Muscle of arm (tissue), 14 donors: Measurements from ENCODE around the gene LIMS2. TPM values are rescaled to one million over a fixed set of nuclear protein-coding genes. Genes with fewer than 3 reads are reported as not detected.

Experiments
- DNase-seq: peaks from one replicate; pipeline ENCODE4 v3.0.0-alpha.2; 2013
- long read RNA-seq, 11 donors: transcript quantifications; one replicate each; lab custom pipeline, GENCODE V29; 2026
- polyA plus RNA-seq, 12 donors: library from polyadenylated mRNA; unstranded; fragments of 120-200 nt; gene quantifications; one replicate each; pipeline ENCODE4 v1.2.1, GENCODE V29; 2013; ENCODE audit not compliant: insufficient read length in 12 of 12

The LIMS2 gene, protein sequence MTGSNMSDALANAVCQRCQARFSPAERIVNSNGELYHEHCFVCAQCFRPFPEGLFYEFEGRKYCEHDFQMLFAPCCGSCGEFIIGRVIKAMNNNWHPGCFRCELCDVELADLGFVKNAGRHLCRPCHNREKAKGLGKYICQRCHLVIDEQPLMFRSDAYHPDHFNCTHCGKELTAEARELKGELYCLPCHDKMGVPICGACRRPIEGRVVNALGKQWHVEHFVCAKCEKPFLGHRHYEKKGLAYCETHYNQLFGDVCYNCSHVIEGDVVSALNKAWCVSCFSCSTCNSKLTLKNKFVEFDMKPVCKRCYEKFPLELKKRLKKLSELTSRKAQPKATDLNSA
- polyA plus RNA-seq: 10 to 100 TPM in 11 of 12 donors, not detected in 1; 21.5 to 57.1 (median 33.8) TPM
- long read RNA-seq, donor 1, transcript LIMS2-202 (10 exons, 2,045 nt): major isoform, 11 of 13 reads
- long read RNA-seq, donor 1, partial matches to known transcripts: 0 of 13 reads
- long read RNA-seq, donor 1, other reads (novel, unspliced or antisense): 0 of 13 reads
- long read RNA-seq, donor 2, transcript LIMS2-202 (10 exons, 2,045 nt): major isoform, 9 of 12 reads
- long read RNA-seq, donor 2, partial matches to known transcripts: 0 of 12 reads
- long read RNA-seq, donor 2, other reads (novel, unspliced or antisense): 0 of 12 reads
- long read RNA-seq, donor 3, partial matches to known transcripts: 0 of 4 reads
- long read RNA-seq, donor 3, other reads (novel, unspliced or antisense): 0 of 4 reads
- long read RNA-seq, donor 4, partial matches to known transcripts: 0 of 3 reads
- long read RNA-seq, donor 4, other reads (novel, unspliced or antisense): 0 of 3 reads
- long read RNA-seq, donor 5, transcript LIMS2-202 (10 exons, 2,045 nt): major isoform, 10 of 18 reads
- long read RNA-seq, donor 5, partial matches to known transcripts: 6 of 18 reads
- long read RNA-seq, donor 5, other reads (novel, unspliced or antisense): 0 of 18 reads
- long read RNA-seq, donor 6, partial matches to known transcripts: 0 of 3 reads
- long read RNA-seq, donor 6, other reads (novel, unspliced or antisense): 0 of 3 reads
- long read RNA-seq, donor 7, partial matches to known transcripts: 0 of 3 reads
- long read RNA-seq, donor 7, other reads (novel, unspliced or antisense): 0 of 3 reads
- long read RNA-seq, donor 8, transcript LIMS2-202 (10 exons, 2,045 nt): major isoform, 6 of 8 reads
- long read RNA-seq, donor 8, partial matches to known transcripts: 0 of 8 reads
- long read RNA-seq, donor 8, other reads (novel, unspliced or antisense): 0 of 8 reads
- long read RNA-seq, donor 9, partial matches to known transcripts: 0 of 1 reads
- long read RNA-seq, donor 9, other reads (novel, unspliced or antisense): 0 of 1 reads
- long read RNA-seq, donor 10, transcript LIMS2-202 (10 exons, 2,045 nt): major isoform, 12 of 14 reads
- long read RNA-seq, donor 10, partial matches to known transcripts: 0 of 14 reads
- long read RNA-seq, donor 10, other reads (novel, unspliced or antisense): 0 of 14 reads
- long read RNA-seq, donor 11, transcript LIMS2-202 (10 exons, 2,045 nt): major isoform, 8 of 9 reads
- long read RNA-seq, donor 11, partial matches to known transcripts: 0 of 9 reads
- long read RNA-seq, donor 11, other reads (novel, unspliced or antisense): 0 of 9 reads

DNA sequence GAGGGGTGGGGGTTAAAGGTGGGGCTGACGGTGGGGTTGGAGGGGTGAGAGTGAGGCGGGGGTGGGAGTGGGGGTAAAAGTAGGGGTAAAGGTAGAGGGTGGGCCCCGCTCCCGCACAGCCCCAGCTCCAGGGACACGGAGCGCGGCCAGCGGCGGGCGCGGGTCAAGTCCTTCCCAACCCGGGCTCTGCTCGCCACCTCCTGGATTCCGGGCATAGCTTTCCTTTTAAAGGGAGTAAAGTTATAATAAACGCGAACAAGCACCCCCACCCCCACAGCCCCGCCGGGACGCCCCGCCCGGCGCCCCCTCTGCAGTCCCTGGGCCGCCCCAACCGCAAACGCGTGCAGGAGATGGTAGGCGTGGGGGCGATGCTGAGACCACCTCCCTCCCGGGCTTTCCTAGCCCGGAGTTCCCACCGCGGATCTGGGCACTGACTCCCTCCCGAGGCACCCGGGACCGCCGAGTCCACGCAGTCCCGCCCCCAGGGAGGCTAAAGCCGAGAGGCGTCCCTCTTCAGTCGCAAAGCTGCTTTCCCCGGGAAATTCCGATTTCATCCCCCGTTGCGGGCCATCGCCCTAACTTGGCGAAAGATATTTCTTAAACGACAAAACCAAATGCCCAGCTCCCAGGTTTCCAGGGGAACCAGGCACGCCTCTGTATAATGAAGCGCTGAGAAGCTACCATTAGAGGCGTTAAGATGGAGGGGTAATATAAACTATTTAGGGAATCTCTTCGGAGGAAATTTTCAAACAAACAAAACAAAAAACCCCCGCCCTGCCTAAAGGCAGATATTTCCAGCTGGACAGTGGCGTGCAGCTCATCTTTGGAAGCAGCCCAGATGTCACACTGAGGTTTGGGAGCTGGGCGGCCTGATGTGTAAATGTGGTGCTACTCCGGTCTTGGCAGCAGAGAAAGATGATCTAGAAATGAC, at the start of gene LIMS2:
LIMS2 (minus strand) TSS at position 200 of the 931 bp plus-strand sequence. CDS start 506 bp downstream, outside the sequence.
- no peak for DNase-seq

DNA sequence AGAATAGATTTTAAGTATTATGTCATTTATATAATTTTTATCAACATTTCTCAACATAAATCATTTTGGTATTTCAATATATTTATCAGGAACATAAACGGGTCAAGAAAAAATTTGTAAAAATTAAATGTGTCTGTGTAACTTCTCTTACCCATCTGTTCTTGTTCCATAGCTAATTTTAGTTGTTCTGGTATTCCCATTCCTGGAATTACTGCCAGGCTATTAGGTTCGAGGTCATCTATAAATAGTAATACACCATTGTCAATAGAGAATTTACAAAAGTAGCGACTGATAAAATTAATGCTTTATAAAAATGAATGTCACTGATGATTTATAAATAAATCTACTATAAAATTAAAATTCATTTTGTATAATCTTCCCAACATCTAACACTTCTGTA, 47.5 kb upstream of the LIMS2 start:
- no peak for DNase-seq

DNA sequence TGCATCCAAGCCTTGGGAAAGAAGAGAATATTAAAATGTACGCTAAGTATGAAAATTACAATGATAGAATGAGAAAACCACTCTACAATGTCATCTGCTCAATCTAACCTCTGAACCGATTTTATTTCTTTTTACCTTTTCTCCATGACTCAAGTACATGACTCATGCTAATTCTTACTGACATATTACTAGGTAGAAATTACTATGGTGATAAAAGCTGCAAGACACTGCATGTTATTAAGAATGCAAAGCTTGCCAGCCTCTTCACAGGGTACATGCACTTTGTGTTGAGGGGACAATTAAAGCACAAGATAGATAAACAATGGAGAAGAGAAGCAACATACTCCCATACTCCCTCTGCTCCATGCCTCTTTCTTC, 46.6 kb upstream of the LIMS2 start:
- DNase-seq: no peak

DNA sequence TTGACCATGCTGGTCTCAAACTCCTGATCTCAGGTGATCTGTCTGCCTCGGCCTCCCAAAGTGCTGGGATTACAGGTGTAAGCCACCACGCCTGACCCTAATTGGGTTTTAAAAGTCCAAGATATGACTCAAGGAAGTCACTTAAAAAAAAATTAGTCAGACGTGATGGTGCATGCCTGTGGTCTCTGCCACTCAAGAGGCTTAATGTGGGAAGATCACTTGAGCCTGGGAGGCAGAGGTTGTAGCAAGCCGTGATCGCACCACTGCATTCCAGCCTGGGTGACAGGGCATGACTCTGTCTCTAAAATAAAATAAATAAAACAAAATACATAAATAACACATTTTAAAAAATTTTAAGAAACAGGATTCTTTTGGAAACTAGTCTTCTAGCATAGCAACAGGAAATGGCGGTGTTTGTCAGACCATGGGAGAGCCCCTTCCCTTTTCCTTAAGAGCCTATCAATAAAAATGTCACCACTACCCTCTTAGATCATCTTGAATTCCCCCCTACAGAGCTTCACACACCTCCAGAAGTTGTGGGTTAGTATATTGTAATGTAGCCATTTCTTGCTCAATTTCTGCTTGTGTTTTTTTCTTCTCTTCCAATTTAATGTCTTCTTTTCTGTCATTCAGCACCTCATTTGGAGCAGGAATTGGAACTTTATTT, 46.1 kb upstream of the LIMS2 start:
- no peak for DNase-seq

DNA sequence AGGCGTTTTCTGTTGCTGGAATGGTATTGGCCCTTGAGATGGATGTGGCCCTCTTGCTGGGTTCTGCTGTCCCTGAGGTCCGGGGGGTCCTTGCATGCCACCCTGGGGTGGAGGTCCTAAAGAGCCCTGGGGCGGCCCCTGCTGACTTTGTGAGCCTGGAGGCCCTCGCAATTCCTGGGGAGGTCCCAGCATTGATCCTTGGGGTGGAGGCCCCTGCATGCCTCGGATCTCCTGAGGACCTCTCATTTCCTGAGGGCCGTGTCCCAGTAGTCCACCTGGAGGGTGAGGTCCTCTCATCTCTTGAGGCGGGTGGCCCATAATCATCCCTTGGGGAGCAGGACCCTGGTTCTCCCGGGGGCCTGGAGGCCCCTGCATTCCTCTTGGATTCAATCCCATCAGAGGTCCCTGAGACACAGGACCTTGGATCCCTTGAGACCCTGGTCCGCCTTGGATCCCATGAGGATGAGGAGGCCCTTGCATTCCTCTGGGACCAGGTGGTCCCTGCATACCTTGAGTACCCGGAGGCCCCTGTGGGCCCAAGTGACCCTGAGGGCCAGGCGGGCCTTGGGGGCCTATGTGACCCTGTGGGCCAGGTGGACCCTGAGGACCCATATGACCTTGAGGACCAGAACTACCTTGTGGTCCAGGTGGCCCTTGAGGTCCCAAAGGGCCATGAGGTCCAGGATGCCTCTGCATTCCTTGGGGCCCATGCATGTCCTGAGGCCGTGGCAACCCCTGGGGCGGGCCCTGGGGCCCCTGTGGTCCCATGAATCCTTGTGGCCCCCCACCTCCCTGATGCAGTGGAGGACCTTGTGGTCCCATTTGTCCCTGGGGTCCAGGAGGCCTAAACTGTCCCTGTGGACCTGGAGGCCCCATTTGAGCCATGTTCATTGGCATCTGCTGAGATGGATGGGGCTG, 44.2 kb upstream of the LIMS2 start:
- DNase-seq: no peak

DNA sequence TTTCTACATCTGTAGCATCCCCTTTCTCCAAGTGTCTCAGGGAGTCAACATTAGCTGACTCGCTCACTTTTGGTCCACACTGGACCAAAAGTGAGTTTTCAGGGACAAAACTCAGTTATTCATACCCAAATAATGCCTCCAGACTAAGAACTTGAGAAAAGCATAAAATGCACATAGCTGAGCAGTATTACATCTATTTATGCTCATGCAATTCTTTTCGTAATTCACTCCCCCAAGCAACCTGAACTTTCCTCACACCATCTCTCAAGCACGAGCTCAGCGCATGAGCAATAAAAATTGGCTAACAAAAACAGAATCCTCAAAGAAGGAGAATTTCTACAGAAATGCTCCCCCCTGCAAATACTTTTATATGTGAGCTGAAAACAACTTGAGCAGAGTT, 42.9 kb upstream of the LIMS2 start:
- DNase-seq: no peak

DNA sequence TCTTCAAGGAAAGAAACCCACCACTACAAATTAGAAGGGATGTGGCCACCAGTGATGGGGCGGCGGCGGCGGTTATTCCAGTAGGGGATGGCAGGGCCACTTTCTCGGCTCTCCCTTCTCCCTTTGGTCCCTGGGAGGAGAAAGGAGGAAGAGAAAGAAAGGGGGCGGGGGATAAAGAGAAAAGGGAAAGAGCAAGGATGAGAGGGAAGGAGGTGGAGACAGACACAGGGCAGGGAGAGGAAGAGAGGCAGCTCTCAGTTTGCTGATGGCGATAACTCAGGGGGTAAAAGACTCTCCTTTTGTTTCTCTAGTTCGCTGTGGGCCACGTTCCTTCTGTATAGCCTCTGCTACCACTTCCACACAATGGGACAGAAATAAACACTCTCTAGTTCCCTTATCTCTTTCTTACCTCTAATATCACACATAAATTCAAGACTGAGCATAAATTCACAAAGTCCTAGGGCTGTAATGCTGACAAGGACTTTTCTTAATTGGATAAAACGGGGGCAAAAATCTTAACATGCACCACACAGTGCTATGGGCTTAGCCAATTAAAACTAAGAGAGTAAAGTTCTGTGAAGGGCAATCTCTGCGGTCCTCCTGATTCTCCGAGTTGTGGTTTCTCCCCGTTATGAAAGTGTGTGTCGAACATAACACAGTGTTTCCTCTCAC, 40.6 kb upstream of the LIMS2 start:
- DNase-seq: no peak

DNA sequence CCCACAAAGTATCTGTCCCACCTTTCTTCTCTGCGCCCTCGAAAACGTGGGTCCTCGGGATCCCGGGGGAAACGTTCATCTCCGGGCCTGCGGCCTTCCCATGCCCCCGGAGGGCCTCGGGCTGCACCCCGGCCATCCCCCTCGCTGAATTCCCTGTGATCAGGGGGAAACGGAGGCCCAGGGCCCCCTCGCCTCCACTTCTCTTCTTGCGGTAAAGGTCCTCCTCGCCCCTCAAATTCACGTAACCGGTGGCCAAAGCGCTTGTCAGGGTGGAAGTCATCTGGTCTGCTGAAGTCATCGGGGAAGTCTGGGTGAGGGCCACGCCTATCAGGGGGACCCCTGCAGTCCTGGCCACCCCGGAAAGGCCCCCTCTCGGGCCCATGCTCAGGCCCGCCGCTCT, 38.2 kb upstream of the LIMS2 start:
- DNase-seq: no peak

DNA sequence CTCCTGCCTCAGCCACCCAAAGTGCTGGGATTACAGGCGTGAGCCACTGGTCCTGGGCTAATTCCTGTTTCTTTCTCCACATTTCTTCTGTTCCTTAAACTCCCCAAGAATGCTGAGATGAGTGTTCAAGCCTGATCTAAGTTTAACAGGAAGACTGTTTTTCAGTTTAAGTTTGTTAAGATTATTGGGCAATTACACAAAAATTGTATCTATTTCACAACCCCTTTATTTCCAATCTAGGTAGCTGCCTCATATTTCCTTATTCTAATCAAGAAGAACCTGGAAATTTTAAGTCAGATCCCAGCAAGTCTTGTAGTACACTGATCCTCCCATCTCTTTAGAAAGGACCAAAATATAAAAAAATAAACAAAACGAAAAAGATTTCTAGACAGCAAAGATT, 37.7 kb upstream of the LIMS2 start:
- DNase-seq: no peak

DNA sequence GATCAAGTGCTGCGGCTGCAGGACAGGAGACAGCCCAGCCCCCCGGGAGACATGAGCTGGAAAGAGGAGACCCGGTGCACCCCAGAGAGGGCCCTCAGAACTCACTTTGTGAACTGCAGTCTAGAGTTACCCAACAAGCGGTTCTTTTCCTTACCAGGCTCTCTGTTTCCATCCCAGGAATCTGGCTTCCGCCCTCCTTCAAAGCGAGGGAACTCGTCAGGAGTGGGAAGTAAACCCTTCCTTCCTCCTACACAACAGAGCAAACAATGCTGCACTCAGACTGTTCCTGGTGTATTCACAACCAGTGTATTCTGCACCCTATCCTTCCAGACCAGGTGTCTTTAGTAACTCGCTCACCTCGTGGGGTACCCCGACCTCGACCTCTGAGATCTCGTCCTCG, 34.0 kb upstream of the LIMS2 start:
- DNase-seq: no peak

DNA sequence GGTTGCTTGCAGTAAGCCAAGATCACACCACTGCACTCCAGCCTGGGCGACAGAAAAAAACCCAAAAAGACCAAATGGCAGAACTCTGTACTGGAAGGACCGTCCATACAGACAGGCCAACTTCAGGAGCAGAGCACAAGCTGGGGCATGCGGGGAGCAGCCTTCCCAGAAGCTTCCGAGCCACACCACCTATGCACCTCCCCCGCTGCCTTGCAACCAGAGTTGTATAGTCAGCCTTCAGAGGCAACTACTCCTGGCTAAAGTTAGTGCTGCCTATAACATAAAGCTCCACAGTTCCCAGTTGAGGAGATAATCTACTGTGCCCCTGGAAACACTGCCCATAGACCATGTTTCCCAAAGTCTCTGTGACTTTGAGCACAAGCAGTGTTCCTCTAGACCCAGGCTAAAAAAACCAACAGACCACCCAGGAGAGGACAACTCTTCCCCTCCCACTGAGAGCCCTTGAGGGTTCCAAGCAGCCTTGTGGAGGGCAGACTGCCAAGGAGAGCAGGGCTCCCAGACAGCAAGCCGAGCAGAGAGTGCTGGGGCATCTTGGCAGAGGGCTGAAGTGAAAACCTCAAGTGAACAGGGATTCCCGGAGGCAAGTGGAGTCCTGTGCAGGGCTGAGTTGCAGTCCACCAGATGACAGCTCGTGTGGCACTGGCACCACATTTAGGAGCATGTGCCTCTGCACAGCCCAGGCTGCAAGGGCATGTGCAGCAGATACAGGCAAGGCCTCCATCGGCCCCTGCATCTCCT, 32.7 kb upstream of the LIMS2 start:
- no peak for DNase-seq

DNA sequence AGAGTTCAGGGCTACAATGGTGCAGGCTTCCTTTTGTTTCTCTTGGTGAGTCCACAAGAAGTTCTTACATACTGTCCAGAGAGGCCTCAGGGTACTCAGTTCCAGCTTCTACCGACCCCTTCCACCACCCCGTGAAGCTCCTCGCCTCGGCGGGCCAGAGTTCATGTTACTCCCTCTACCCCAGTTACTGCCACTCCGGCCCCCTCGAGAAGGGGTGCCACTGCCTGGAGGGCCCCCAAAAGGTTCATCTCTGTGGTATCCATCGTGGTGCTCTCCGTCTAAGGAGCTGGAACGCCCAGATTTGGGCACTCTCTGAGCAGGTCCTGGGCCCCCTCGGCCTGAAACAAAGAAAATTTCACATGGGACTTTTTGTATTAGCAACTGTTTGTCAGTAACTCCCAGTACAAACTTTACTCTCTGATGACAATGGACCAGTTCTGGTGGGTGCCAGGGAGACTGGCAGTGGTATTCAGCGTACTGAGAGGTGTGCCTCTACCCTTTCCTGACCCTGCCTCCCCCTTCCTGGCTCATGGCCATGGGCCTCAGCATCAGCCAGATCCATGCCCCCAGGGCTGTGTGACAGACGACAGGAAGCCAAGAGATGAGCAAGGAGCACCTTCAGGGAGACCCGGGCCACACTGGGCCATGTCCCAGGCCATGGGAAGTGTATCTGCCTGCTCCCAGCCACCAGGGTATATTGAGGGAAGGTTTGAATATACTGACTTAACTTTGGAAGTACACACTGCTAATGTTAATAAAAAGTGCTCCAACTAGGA, 31.1 kb upstream of the LIMS2 start:
- DNase-seq: no peak

DNA sequence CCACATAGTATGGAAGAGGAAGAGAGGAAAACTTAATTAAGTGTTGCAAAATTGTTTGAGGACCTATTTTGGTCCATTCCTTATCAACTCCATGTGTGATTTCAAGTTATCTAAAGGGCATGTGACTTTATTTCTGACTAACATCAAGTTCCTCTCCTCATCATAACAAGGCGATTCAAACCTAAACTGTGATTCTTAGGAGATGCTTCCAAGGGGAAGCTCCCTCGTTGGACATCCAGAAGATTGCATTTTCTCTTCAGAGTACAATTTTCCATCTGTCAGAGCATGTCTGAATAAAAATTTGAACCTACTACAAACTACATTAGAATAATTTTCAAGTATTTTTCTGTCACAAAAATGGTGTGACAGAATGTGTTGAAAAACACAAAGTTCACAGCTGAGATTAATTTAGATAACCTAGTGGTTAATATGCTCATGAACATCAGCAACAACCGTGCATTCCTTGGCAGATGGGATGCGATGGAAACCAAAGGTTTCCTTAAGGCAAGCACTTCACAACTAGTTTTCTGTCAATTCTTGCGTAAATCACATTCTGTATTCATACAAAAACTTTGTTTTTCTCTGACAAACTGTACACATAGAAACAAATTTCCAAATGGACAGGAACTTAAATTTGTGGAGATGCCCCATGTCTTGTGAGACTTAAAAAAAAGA, 30.2 kb upstream of the LIMS2 start:
- no peak for DNase-seq

DNA sequence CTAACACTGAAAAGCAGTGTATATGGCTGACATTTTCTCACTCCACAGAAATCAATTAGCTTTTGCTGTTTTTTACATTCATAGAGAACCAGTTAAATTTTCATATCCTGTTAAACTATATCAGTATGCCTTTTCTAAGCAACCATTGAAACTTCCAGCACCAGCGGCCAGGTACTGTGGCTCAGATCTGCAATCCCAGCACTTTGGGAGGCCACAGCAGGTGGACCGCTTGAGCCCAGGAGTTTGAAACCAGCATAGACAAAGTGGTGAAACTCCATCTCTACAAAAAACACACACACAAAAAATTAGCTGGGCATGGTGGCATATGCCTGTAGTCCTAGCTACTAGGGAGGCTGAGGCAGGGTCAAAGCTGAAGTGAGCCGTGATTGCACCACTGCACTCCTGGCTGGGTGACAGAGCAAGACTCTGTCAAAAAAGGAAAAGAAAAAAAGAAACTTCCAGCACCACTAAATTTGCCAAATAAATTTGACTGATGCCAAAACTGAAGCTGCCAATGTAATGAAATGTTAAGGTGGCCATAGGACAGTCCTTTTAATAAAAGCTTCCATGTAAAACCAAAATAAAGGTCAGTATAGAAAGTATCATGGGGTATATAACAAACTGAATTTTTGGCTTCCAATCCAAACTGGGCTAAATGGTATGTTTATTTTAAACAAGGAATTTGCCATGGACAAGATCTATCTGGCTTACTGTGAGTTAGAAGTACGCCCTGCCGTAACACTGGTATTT, 29.5 kb upstream of the LIMS2 start:
- DNase-seq: no peak

DNA sequence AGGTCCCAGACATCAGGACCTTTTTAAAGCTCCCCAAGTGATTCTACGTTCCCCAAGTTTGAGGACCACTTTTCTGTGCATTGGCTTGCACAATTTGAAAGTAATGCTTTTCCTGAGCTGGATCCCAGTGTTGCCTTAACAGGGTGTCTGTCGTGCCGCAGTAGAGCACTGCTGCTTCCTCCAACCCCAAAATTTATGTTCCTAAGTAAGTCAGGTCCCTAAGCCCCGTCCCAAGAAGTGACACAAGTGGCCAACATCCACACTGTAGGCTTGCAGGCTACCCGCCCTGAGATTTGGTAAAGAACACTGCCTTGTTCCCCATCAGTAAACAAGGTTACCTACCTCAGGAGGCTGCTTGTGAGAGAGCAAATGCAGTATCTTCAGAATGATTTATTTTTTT, 28.0 kb upstream of the LIMS2 start:
- no peak for DNase-seq
